T47D (cell line): ENCODE data around the gene PTPRJ.
"Not testable (repeated sequence)": the region's sequence is repeated elsewhere in the genome, so short reads cannot be mapped to it uniquely, and the experiment has no call there.

Experiments used
- DNase-seq, 2 experiments: peaks; one replicate each; pipeline versions ENCODE4 v3.0.0 to v3.0.0-alpha.2; 2011 to 2012; ENCODE audit warnings: low read depth in 1 of 2, low spot score in 1 of 2
- JUND ChIP-seq: IDR thresholded peaks from 2 replicates; pipeline ENCODE4 v1.6.1; 2012; ENCODE audit warnings: low read depth
- in situ Hi-C: cut with HindIII; loops from 2 replicates; pipeline ENCODE4 v1.10.0; 2016; ENCODE audit warnings: low sequenced_read_pairs, low pct_unique_long_range_greater_than_20kb

Gene PTPRJ

DNA sequence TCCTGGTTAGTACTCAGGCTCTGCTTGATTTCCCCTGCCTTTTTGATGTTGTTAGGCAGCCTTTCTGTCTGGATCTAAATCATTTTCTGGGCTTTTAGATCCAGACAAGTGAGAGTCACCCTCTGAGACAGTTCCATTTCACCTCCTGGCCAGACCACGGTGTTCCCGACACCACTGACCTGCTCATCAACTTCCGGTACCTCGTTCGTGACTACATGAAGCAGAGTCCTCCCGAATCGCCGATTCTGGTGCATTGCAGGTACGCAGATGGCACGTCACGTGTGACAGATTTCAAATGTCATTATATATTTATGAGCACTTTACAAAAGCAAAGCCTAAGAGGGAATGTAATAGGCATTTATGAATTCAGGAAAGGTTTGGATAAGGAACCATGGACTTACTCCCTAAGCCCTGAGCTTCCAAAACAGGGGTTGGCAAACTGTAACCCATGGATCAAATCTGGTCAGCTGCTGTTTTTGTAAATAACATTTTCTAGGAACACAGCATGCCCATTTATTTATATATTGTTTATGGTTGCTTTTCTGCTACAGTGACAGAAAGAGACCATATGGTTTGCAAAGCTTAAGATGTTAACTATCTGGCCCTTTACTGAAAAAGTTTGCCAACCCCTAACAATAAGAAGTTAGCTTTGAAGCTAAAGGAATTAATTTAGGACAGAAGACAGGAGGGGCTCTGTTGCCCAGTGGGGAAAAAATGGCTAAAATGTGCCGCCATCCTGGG is 183.2 kb downstream of the PTPRJ start:
- DNase-seq: no peak
- in situ Hi-C loops: no loop called here
- TF ChIP-seq JUND: no peak

DNA sequence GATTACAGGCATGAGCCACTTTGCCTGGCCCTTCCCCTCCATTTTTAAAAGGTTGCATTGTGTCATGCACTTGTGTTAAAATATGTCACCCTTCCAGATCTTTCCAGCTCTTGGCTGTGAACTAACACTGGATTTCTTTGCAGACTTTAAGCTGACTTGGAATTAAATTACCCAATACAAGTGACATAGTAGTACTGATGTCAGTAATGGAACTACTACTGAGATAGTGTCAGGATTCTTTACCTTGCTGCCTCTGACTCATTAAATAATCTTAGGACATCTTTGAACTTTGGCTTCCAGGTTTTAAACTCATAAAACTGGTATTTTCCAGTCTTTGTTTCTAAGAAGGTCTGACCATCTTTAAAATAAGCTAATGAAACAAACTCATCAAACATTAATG is 184.5 kb downstream of the PTPRJ start:
- TF ChIP-seq JUND: no peak
- in situ Hi-C loops: no loop called here
- DNase-seq: no peak

- no peak for DNase-seq
- TF ChIP-seq JUND: no peak
- in situ Hi-C loops: no loop called here
Observed at GRCh38 chr11:48165426-48165825, 185.1 kb downstream of the PTPRJ start.

DNA sequence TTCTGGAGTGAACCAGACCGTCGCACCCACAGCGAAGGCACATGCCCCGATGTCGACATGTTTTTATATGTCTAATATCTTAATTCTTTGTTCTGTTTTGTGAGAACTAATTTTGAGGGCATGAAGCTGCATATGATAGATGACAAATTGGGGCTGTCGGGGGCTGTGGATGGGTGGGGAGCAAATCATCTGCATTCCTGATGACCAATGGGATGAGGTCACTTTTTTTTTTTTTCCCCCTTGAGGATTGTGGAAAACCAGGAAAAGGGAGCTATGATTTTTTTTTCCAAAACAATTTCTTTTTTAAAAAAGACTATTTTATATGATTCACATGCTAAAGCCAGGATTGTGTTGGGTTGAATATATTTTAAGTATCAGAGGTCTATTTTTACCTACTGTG is 187.0 kb downstream of the PTPRJ start:
- no peak for TF ChIP-seq JUND
- no peak for DNase-seq
- in situ Hi-C loops: no loop called here

DNA sequence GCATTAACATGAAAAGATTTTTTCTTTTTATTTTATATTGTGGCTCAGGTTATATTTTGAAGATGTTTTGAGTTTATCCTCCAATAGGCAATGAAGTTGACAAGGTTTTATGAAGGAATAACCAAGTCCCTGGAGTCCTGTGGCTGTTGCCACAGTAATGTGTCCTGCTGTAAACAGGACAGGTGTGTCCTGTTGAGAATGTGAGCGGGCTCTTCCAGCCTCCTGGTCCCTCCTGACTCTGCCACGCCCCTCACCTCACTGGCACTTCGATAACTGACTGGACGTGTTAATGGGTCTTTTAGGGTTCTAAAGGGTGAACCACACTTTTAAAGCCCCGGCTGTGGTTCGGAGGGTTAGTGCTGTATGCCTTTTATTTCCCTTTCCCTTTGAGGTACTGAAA is 188.5 kb downstream of the PTPRJ start:
- in situ Hi-C loops: no loop called here
- TF ChIP-seq JUND: no peak
- DNase-seq: no peak

DNA sequence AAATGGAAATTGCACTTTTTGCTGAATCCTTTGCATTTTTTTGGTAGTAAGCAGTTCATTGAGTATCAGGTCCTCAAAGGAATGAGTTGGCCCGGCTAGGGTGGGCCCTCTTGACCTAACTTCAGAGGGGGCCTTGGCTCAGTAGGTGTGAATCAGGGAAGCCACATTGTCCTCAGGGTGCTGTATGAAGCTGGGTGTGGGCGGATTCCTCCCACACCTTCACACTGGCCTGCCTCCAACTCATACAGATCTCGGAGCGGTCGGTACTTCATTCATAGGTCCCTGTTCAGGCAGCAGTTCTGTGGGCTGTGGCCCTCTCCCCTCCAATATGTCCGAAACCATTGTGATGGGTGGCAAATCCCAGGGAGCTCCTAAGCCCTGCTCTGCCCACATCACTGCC is 188.9 kb downstream of the PTPRJ start:
- in situ Hi-C loops: no loop called here
- DNase-seq: no peak
- TF ChIP-seq JUND: no peak

DNA sequence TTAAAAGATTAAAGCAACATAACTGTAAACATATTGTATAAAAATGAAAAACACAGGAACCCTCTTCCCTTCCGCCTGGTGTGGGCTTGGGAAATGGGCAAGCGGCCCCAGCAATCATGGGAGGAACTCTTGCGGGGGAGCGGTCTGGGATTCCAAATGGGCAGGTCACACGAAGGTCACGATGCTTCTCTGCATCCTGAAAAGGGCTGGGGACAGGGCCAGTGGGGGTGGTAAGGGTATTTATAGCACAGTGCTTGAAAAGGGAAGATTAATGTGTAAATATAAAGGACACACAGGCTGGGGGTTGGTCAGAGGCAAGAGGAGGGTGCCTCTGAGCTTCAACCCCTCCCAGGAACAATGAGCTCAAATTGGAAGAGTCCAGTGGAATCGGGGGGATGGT is 189.4 kb downstream of the PTPRJ start:
- DNase-seq: no peak

DNA sequence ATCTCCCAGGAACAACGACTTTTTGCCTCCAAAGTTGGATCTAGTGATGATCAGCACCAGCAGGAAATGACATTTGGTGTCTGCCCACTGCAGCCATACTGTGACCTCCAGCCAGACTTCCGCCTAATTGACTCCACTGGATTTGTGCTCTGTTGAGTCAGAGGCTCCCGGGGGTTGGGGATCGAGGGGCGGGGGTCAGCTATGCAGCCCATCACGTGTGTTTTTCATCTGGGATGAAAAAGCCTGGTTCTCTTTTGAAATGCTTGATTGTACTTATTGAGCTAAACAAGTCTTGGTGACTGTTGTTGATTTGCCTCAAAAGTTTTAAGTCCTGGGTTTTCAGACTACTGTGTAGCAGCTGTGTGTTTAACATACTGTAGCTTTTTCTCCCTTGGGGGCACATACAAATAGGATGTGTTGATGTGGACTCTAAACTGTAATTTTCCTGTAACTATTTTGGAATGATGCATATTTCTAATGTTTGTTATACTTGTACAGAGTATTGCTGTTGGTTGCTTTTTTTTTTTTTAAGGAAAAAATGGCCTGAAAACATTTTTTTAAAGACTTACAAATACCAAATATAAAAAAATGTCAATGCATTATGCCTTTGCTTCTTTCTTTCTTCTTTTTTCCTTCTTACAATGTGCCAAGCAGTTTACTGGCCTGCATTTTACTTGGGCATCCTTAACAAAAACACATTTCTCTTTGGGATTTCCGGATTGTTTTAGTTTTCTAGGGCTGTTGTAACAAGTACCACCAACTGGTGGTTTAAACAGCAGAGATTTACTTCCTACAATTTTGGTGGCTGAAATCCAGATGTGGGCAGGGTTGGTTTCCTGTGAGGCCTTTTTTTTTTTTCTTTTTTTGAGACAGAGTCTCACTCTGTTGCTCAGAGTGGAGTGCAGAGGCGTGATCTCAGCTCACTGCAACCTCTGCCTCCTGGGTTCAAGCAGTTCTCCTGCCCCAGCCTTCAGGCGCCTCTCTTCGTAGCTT is 190.2 kb downstream of the PTPRJ start:
- in situ Hi-C loops: no loop called here
- TF ChIP-seq JUND: no peak
- DNase-seq: no peak

More for the DNA sequence above, 189.4 kb downstream of the PTPRJ start:
- in situ Hi-C loops: no loop called here
- TF ChIP-seq JUND: no peak

- DNase-seq: peak; percentile 77
- in situ Hi-C loops: no loop called here
- TF ChIP-seq JUND: no peak
Observed at GRCh38 chr11:48172818-48173609, 192.7 kb downstream of the PTPRJ start.

DNA sequence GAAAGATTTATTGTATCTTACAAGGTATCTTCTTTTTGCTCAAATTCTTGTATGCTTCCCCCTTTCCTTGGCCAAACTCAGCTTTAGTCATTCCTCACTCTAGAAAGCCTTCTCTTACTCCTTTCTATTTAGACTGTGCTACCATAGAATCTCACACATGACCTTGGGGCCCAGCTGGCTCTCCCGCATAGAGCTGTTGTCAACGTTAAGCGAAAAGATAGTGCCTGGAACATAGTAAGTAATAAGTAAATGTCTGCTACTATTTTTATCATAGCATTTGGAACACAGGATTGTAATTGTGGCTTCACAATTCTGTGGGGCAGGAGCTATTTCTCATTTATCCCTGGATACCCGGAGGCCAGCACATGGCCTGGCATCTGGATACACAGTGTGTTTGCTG is 197.3 kb downstream of the PTPRJ start:
- no peak for TF ChIP-seq JUND
- in situ Hi-C loops: no loop called here
- DNase-seq: no peak

DNA sequence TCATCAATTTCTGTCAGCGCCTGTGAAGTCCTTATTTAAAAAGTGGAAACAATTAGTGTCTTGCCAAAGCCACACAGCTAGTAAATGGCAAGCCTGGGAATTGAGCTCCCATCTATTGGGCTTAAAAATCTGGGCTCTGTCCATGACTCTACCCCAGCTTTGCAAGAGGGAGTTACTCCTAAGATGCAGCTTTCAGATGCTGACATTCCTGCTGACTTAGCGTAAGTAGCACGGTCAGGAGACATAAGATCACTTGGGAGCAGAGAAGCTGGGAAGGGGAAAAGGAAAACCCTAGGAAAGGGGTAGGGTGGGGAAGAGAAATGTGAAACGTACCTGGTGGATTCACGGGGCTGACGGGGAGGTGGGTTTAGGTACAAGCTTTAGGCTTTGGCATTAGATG is 200.3 kb downstream of the PTPRJ start:
- in situ Hi-C loops: no loop called here
- DNase-seq: no peak
- no peak for TF ChIP-seq JUND

GRCh38 chr11:48182860-48183526 is 202.6 kb downstream of the PTPRJ start:
- no peak for TF ChIP-seq JUND
- in situ Hi-C loops: no loop called here
- no peak for DNase-seq

DNA sequence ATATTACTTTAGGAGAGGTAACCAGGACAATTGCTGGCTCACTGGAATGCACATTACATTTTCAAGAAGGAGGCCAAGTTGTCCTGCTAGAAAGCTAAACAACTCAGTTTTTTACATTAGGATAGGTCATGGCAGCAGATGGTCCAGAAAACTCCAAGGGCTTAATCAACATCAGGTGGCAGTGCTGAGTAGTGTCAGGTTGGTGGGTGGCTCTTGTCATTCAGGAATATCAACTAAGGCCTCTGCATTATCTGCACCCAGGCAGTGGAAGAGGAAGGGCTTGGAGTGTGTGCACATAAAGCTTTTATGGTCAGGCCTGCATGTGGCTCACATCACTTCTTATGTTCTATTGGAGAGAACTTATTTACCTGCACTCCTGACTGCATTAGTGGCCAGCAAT is 204.1 kb downstream of the PTPRJ start:
- in situ Hi-C loops: no loop called here
- no peak for TF ChIP-seq JUND
- DNase-seq: peak in 1 of 2 experiments; percentile 25

GRCh38 chr11:48190906-48191654 is 210.7 kb downstream of the PTPRJ start:
- DNase-seq, in situ Hi-C loops: not testable (repeated sequence)
